ENCODE measurements around the gene CYP21A2.
"Not testable (repeated sequence)": the region's sequence is repeated elsewhere in the genome, so short reads cannot be mapped to it uniquely, and the experiment has no call there.

The CYP21A2 gene

GRCh38 chr6:32058511-32058963 is 20.3 kb downstream of the CYP21A2 start:
- H2AFZ ChIP-seq (ENCODE audit: insufficient read depth, low read length, poor library complexity) = no peak overlapping the region
- no peak overlapping the region for H2BK12ac ChIP-seq (ENCODE audit: low read length)
- DNase-seq = no peak
- no peak overlapping the region for H3K4ac ChIP-seq (ENCODE audit: low read depth, low read length)
- H3K23ac ChIP-seq (ENCODE audit: low read length) = no peak overlapping the region
- H2BK5ac ChIP-seq (ENCODE audit: low read depth, low read length, poor library complexity) = no peak overlapping the region
- no peak overlapping the region for H3K9ac ChIP-seq (ENCODE audit: low read length)
- no peaks in the 10 kb centered on the region for H3K79me1 ChIP-seq (ENCODE audit: low read length)
- H3K27me3 ChIP-seq (ENCODE audit: insufficient read depth, low read length) = no peaks in the 10 kb centered on the region
- no peak overlapping the region for H3K27ac ChIP-seq (ENCODE audit: low read depth, low read length)
- H3K4me2 ChIP-seq (ENCODE audit: low read length) = no peak overlapping the region
- H3K9me3 ChIP-seq (ENCODE audit: insufficient read depth, low read depth, low read length) = peaks cover 2% of the 10 kb centered on the region
- H4K8ac ChIP-seq (ENCODE audit: low read depth, low read length) = no peak overlapping the region
- H3K36me3 ChIP-seq (ENCODE audit: control insufficient read depth in 1 of 2, insufficient read depth in 2 of 2, low read length in 2 of 2) = no peaks in the 10 kb centered on the region
- no CpG with 5 or more reads among the region's 11 CpGs for WGBS (ENCODE audit: extremely low coverage, insufficient coverage, insufficient read length)
- H3K79me2 ChIP-seq (ENCODE audit: control insufficient read depth, insufficient read depth, low read length, poor library complexity) = no peaks in the 10 kb centered on the region
- no peak overlapping the region for H3K4me3 ChIP-seq (ENCODE audit: low read depth, low read length)
- H4K12ac ChIP-seq (ENCODE audit: low read depth, low read length) = no peak overlapping the region
- H2AK5ac ChIP-seq (ENCODE audit: low read length) = no peak overlapping the region
- no peaks in the 10 kb centered on the region for H3K4me1 ChIP-seq (ENCODE audit: control insufficient read depth in 1 of 2, insufficient read depth in 2 of 2, low read length in 2 of 2)
- H4K91ac ChIP-seq (ENCODE audit: low read depth, low read length) = no peak overlapping the region
- H3K14ac ChIP-seq (ENCODE audit: low read length) = no peak overlapping the region
- H3K18ac ChIP-seq (ENCODE audit: low read length) = no peak overlapping the region
- no peak overlapping the region for H2BK120ac ChIP-seq (ENCODE audit: insufficient read depth, low read length, poor library complexity)

GRCh38 chr6:32060966-32061655 is 22.9 kb downstream of the CYP21A2 start:
- Histone ChIP-seq H4K91ac (ENCODE audit: low read depth, low read length) (no peak overlapping the region), H2AFZ (ENCODE audit: insufficient read depth, low read length, poor library complexity) (no peak overlapping the region), H3K18ac (ENCODE audit: low read length) (no peak overlapping the region), H2AK5ac (ENCODE audit: low read length) (no peak overlapping the region), H4K12ac (ENCODE audit: low read depth, low read length) (no peak overlapping the region), H3K27me3 (ENCODE audit: insufficient read depth, low read length) (no peaks in the 10 kb centered on the region), H2BK120ac (ENCODE audit: insufficient read depth, low read length, poor library complexity) (no peak overlapping the region), H3K23ac (ENCODE audit: low read length) (no peak overlapping the region), H3K4me2 (ENCODE audit: low read length) (no peak overlapping the region), H2BK12ac (ENCODE audit: low read length) (no peak overlapping the region), H3K14ac (ENCODE audit: low read length) (no peak overlapping the region), H3K36me3 (ENCODE audit: control insufficient read depth in 1 of 2, insufficient read depth in 2 of 2, low read length in 2 of 2) (no peaks in the 10 kb centered on the region), H3K79me1 (ENCODE audit: low read length) (no peaks in the 10 kb centered on the region), H3K4me3 (ENCODE audit: low read depth, low read length) (no peak overlapping the region), H3K4me1 (ENCODE audit: control insufficient read depth in 1 of 2, insufficient read depth in 2 of 2, low read length in 2 of 2) (no peaks in the 10 kb centered on the region), H3K9me3 (ENCODE audit: insufficient read depth, low read depth, low read length) (peaks cover 2% of the 10 kb centered on the region), H3K27ac (ENCODE audit: low read depth, low read length) (no peak overlapping the region), H4K8ac (ENCODE audit: low read depth, low read length) (no peak overlapping the region), H3K79me2 (ENCODE audit: control insufficient read depth, insufficient read depth, low read length, poor library complexity) (no peaks in the 10 kb centered on the region), H3K4ac (ENCODE audit: low read depth, low read length) (no peak overlapping the region), H3K9ac (ENCODE audit: low read length) (no peak overlapping the region), H2BK5ac (ENCODE audit: low read depth, low read length, poor library complexity) (no peak overlapping the region)
- whole genome bisulfite sequencing (ENCODE audit: extremely low coverage, insufficient coverage, insufficient read length) = no CpG with 5 or more reads among the region's 28 CpGs
- DNase-seq = no peak

GRCh38 chr6:32064706-32065105 is 26.5 kb downstream of the CYP21A2 start:
- Histone ChIP-seq H3K36me3 (ENCODE audit: control insufficient read depth in 1 of 2, insufficient read depth in 2 of 2, low read length in 2 of 2) (no peaks in the 10 kb centered on the region), H2BK5ac (ENCODE audit: low read depth, low read length, poor library complexity) (no peak overlapping the region), H3K79me2 (ENCODE audit: control insufficient read depth, insufficient read depth, low read length, poor library complexity) (no peaks in the 10 kb centered on the region), H3K9me3 (ENCODE audit: insufficient read depth, low read depth, low read length) (no peaks in the 10 kb centered on the region), H3K27me3 (ENCODE audit: insufficient read depth, low read length) (no peaks in the 10 kb centered on the region), H4K91ac (ENCODE audit: low read depth, low read length) (no peak overlapping the region), H4K12ac (ENCODE audit: low read depth, low read length) (no peak overlapping the region), H3K79me1 (ENCODE audit: low read length) (no peaks in the 10 kb centered on the region), H3K4me2 (ENCODE audit: low read length) (no peak overlapping the region), H4K8ac (ENCODE audit: low read depth, low read length) (no peak overlapping the region), H2BK12ac (ENCODE audit: low read length) (no peak overlapping the region), H3K23ac (ENCODE audit: low read length) (no peak overlapping the region), H3K14ac (ENCODE audit: low read length) (no peak overlapping the region), H3K4me1 (ENCODE audit: control insufficient read depth in 1 of 2, insufficient read depth in 2 of 2, low read length in 2 of 2) (no peaks in the 10 kb centered on the region), H2AFZ (ENCODE audit: insufficient read depth, low read length, poor library complexity) (no peak overlapping the region), H3K9ac (ENCODE audit: low read length) (no peak overlapping the region), H2BK120ac (ENCODE audit: insufficient read depth, low read length, poor library complexity) (no peak overlapping the region), H3K4ac (ENCODE audit: low read depth, low read length) (no peak overlapping the region), H3K4me3 (ENCODE audit: low read depth, low read length) (no peak overlapping the region), H2AK5ac (ENCODE audit: low read length) (no peak overlapping the region), H3K18ac (ENCODE audit: low read length) (no peak overlapping the region), H3K27ac (ENCODE audit: low read depth, low read length) (no peak overlapping the region)
- no peak for DNase-seq
- no CpG with 5 or more reads among the region's 14 CpGs for WGBS (ENCODE audit: extremely low coverage, insufficient coverage, insufficient read length)

- not testable (repeated sequence) for DNase-seq; H3K9ac ChIP-seq (ENCODE audit: low read length); H2BK120ac ChIP-seq (ENCODE audit: insufficient read depth, low read length, poor library complexity); H4K8ac ChIP-seq (ENCODE audit: low read depth, low read length); H3K4me2 ChIP-seq (ENCODE audit: low read length); H3K18ac ChIP-seq (ENCODE audit: low read length); H2AFZ ChIP-seq (ENCODE audit: insufficient read depth, low read length, poor library complexity); H3K4ac ChIP-seq (ENCODE audit: low read depth, low read length); H2AK5ac ChIP-seq (ENCODE audit: low read length); H3K79me1 ChIP-seq (ENCODE audit: low read length); H3K14ac ChIP-seq (ENCODE audit: low read length); H3K36me3 ChIP-seq (ENCODE audit: control insufficient read depth in 1 of 2, insufficient read depth in 2 of 2, low read length in 2 of 2); H3K4me1 ChIP-seq (ENCODE audit: control insufficient read depth in 1 of 2, insufficient read depth in 2 of 2, low read length in 2 of 2); H3K27me3 ChIP-seq (ENCODE audit: insufficient read depth, low read length); H4K91ac ChIP-seq (ENCODE audit: low read depth, low read length); H4K12ac ChIP-seq (ENCODE audit: low read depth, low read length); H3K23ac ChIP-seq (ENCODE audit: low read length); H3K4me3 ChIP-seq (ENCODE audit: low read depth, low read length); H2BK5ac ChIP-seq (ENCODE audit: low read depth, low read length, poor library complexity); H3K79me2 ChIP-seq (ENCODE audit: control insufficient read depth, insufficient read depth, low read length, poor library complexity); H3K27ac ChIP-seq (ENCODE audit: low read depth, low read length); H2BK12ac ChIP-seq (ENCODE audit: low read length); H3K9me3 ChIP-seq (ENCODE audit: insufficient read depth, low read depth, low read length)
- no CpG with 5 or more reads among the region's 19 CpGs for WGBS (ENCODE audit: extremely low coverage, insufficient coverage, insufficient read length)
Measured at GRCh38 chr6:32067521-32067920, 29.3 kb downstream of the CYP21A2 start.
